Measurements from ENCODE around the gene AHR. TPM values are rescaled to one million over a fixed set of nuclear protein-coding genes. Genes with fewer than 3 reads are reported as not detected.
"Not testable (repeated sequence)": the region's sequence is repeated elsewhere in the genome, so short reads cannot be mapped to it uniquely, and the experiment has no call there.

AHR gene
- total RNA-seq, 4 donors from 2014 or later: 93.1 to 145 (median 122) TPM

DNA sequence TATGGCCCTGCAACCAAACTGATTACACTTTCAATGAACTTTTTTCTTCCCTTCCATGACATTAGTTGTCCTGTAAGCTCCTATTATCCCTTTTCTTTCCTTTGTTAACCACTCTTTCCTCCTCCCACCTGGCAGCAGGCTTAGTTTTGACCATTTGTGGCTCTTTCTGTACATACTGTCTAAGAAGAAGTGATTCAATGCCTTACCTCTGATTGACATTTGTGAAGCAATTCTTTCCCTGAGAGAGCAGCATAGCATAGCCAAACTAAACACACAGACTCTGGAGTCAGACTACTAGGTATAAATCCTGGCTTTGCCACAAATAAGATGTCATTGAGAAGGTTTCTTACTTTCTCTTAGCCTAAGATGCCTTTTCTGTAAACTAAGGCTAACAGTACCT lies 48.9 kb downstream of the AHR start:
- Histone ChIP-seq H3K4me3 (no peak overlapping the region), H3K9me3 (peaks cover 11% of the 10 kb centered on the region), H3K36me3 (peaks cover 24% of the 10 kb centered on the region), H3K4me1 (peaks cover 5% of the 10 kb centered on the region), H3K27ac (no peak overlapping the region), H3K27me3 (no peaks in the 10 kb centered on the region)
- DNase-seq (ENCODE audit: low spot score in 2 of 2): no peak
- no peak for TF ChIP-seq CTCF (IDR thresholded peaks at IDR 0.05)
- no peak for TF ChIP-seq POLR2A (IDR thresholded peaks at IDR 0.05)
- no peak for TF ChIP-seq POLR2AphosphoS5 (IDR thresholded peaks at IDR 0.05)
- TF ChIP-seq EP300 (IDR thresholded peaks at IDR 0.05): no peak

- Histone ChIP-seq H3K9me3 (peaks cover 11% of the 10 kb centered on the region), H3K36me3 (peaks cover 15% of the 10 kb centered on the region)
- not testable (repeated sequence) for H3K4me1 ChIP-seq; DNase-seq (ENCODE audit: low spot score in 2 of 2); H3K27me3 ChIP-seq; H3K27ac ChIP-seq; H3K4me3 ChIP-seq
- 100% methylated on average over 1 of the region's 1 CpG for WGBS
These were observed 50.5 kb downstream of the AHR start for GRCh38 chr7:17348932-17349331.

GRCh38 chr7:17350321-17350720 lies 51.9 kb downstream of the AHR start:
- not testable (repeated sequence) for H3K27ac ChIP-seq; H3K36me3 ChIP-seq; DNase-seq (ENCODE audit: low spot score in 2 of 2); H3K4me3 ChIP-seq; H3K27me3 ChIP-seq; H3K4me1 ChIP-seq
- peaks cover 11% of the 10 kb centered on the region for H3K9me3 ChIP-seq
- 97% methylated on average over 3 of the region's 3 CpGs for WGBS

GRCh38 chr7:17353650-17354419 lies 55.4 kb downstream of the AHR start:
- not testable (repeated sequence) for H3K4me1 ChIP-seq; DNase-seq (ENCODE audit: low spot score in 2 of 2); H3K27me3 ChIP-seq; H3K27ac ChIP-seq; H3K4me3 ChIP-seq; H3K36me3 ChIP-seq
- 87% methylated on average over 4 of the region's 6 CpGs for WGBS
- H3K9me3 ChIP-seq: peaks cover 11% of the 10 kb centered on the region

DNA sequence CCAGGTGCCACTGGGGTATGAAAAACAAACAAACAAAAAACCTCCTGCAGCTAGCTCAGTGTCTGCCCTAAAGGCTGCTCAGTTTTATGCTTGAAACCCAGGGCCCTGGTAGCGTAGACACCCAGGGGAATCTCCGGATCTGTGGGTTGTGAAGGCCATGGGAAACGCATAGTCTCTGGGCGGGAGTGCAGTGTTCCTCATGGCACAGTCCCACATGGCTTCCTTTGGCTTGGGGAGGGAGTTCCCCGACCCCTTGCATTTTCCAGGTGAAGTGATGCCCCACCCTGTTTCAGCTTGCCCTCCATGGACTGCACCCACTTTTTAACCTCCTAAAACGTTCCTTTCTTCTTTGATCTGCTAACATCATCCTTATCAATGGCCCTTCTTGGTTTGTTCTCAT lies 56.0 kb downstream of the AHR start:
- 67% methylated on average over 6 of the region's 6 CpGs for WGBS
- no peak for DNase-seq (ENCODE audit: low spot score in 2 of 2)
- Histone ChIP-seq H3K4me3 (no peak overlapping the region), H3K9me3 (peaks cover 11% of the 10 kb centered on the region), H3K27me3 (no peaks in the 10 kb centered on the region), H3K4me1 (peaks cover 4% of the 10 kb centered on the region), H3K27ac (no peak overlapping the region), H3K36me3 (peaks cover 3% of the 10 kb centered on the region)
- TF ChIP-seq EP300 (IDR thresholded peaks at IDR 0.05): no peak
- TF ChIP-seq CTCF (IDR thresholded peaks at IDR 0.05): no peak
- no peak for TF ChIP-seq POLR2A (IDR thresholded peaks at IDR 0.05)
- TF ChIP-seq POLR2AphosphoS5 (IDR thresholded peaks at IDR 0.05): no peak

- H3K4me1 ChIP-seq: peaks cover 4% of the 10 kb centered on the region
These were observed 56.6 kb downstream of the AHR start for GRCh38 chr7:17355050-17355449.

More at GRCh38 chr7:17355050-17355449, 56.6 kb downstream of the AHR start:
- DNase-seq (ENCODE audit: low spot score in 2 of 2): no peak
- no peak for TF ChIP-seq POLR2A (IDR thresholded peaks at IDR 0.05)
- no peak for TF ChIP-seq EP300 (IDR thresholded peaks at IDR 0.05)
- no peak for TF ChIP-seq CTCF (IDR thresholded peaks at IDR 0.05)
- TF ChIP-seq POLR2AphosphoS5 (IDR thresholded peaks at IDR 0.05): no peak
- Histone ChIP-seq H3K9me3 (peaks cover 11% of the 10 kb centered on the region), H3K27me3 (no peaks in the 10 kb centered on the region), H3K4me3 (no peak overlapping the region), H3K27ac (no peak overlapping the region), H3K36me3 (peaks cover 3% of the 10 kb centered on the region)
